ENCODE results near the gene OBP2B. TPM values are rescaled to one million over a fixed set of nuclear protein-coding genes. Genes with fewer than 3 reads are reported as not detected.

The OBP2B gene
- total and polyA plus RNA-seq, 7 donors: not detected

DNA sequence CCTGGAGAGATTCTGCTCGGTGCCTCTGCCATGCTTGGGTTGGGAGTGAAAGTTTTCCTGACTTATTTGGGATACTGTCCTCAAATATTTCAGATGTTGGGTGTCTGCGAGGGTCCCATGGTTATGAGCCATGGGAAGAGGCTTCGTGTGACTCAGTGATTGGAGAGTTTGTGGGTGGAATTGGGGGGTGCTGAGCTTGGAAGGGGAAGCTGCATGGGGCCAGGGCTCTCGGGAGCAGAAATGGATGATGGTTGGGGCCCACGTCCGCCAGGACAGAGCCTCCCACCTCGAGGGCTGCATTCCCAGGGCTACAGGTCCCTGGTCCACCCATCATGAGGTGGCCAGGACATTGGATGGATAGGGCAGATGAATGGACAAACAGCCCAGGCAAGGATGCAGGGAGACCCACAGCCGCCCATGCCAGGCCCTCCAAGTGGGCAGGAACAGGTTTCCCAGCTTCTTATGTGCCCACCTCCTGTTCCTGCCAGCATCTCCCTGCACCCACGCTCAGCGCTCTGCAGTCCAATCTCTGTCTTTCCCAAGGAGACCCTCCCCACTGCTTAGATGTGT is 5.5 kb downstream of the OBP2B start:
- H3K27ac ChIP-seq: no peak overlapping the region
- H3K4me3 ChIP-seq: no peak overlapping the region
- no peak for DNase-seq
- intact Hi-C loops (cut with DNase I): no loop called here
- WGBS, 2 donors: 79 to 81% methylated on average over 10 of the region's 10 CpGs
- no peaks in the 10 kb centered on the region for H3K9me3 ChIP-seq
- H3K36me3 ChIP-seq: no peaks in the 10 kb centered on the region
- H3K27me3 ChIP-seq: peaks cover 0 to 33% (median 0%) of the 10 kb centered on the region in 3 donors
- H3K4me1 ChIP-seq: no peaks in the 10 kb centered on the region
- TF ChIP-seq, protein P1, sequence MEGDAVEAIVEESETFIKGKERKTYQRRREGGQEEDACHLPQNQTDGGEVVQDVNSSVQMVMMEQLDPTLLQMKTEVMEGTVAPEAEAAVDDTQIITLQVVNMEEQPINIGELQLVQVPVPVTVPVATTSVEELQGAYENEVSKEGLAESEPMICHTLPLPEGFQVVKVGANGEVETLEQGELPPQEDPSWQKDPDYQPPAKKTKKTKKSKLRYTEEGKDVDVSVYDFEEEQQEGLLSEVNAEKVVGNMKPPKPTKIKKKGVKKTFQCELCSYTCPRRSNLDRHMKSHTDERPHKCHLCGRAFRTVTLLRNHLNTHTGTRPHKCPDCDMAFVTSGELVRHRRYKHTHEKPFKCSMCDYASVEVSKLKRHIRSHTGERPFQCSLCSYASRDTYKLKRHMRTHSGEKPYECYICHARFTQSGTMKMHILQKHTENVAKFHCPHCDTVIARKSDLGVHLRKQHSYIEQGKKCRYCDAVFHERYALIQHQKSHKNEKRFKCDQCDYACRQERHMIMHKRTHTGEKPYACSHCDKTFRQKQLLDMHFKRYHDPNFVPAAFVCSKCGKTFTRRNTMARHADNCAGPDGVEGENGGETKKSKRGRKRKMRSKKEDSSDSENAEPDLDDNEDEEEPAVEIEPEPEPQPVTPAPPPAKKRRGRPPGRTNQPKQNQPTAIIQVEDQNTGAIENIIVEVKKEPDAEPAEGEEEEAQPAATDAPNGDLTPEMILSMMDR (IDR thresholded peaks at IDR 0.05): no peak
- TF ChIP-seq EP300 (IDR thresholded peaks at IDR 0.05): no peak
- no peak for TF ChIP-seq POLR2AphosphoS5 (IDR thresholded peaks at IDR 0.05)
- TF ChIP-seq POLR2A (IDR thresholded peaks at IDR 0.05): no peak

DNA sequence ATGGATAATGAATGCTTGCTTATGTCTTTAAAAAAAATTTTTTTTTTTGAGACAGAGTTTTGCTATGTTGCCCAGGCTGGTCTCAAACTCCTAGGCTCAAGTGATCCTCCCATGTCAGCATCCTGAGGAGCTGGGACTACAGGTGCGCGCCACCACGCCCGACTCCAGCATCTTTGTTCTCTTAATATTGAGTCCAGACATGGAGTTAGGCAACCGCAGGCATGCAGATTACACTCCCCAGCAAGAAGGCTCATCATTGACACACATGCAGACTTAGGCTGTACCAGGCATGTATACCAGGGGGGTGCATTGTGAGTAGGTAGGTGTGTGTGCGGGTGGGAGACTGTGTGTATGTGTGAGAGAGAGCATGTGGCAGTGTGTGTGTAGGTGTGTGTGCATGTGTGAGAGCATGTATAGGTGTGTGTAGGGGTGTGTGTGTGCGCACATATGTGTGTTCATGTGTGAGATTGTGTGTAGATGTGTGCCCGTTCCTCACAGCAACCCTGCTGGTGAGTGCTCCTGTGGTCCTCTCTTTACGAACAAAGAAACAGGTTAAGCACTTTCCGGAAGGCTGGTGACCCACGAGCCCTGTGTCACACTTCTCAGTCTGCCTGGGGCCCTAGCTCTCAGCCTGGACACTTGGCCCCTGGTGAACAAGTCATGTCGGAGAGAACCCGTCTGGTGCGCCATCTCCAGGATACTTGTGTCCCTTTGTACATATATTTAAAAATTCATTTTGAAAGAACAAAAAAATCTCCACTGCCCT is 6.2 kb downstream of the OBP2B start:
- DNase-seq: no peak
- H3K27me3 ChIP-seq: peaks cover 0 to 33% (median 0%) of the 10 kb centered on the region in 3 donors
- no peak overlapping the region for H3K4me3 ChIP-seq
- H3K27ac ChIP-seq: no peak overlapping the region
- H3K4me1 ChIP-seq: no peaks in the 10 kb centered on the region
- TF ChIP-seq EP300 (IDR thresholded peaks at IDR 0.05): no peak
- no peak for TF ChIP-seq POLR2AphosphoS5 (IDR thresholded peaks at IDR 0.05)
- TF ChIP-seq, protein P1 (IDR thresholded peaks at IDR 0.05): no peak
- TF ChIP-seq POLR2A (IDR thresholded peaks at IDR 0.05): no peak
- no peaks in the 10 kb centered on the region for H3K9me3 ChIP-seq
- no peaks in the 10 kb centered on the region for H3K36me3 ChIP-seq
- intact Hi-C loops (cut with DNase I): no loop called here
- WGBS, 2 donors: 91 to 92% methylated on average over 14 of the region's 14 CpGs

DNA sequence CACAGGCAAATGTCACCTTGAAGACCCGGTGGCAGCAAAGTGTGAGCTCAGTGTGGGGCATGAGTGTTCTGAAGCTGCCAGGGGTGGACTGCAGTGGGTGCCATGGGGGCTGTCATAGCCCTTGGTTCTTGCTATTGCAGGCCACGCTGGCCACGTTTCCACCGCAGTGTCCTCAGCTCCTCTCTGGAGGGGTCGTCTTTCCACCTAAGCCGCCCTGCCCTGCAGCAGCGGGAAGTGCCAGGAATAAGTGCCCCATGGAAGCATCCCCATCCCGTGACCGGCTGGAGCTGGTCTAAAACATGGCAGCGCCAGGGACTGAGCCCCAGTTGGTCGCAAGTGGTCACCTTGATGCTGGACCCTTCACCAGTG is 6.9 kb downstream of the OBP2B start:
- peaks cover 0 to 29% (median 0%) of the 10 kb centered on the region in 3 donors for H3K27me3 ChIP-seq
- TF ChIP-seq EP300 (IDR thresholded peaks at IDR 0.05) (no peak), POLR2A (IDR thresholded peaks at IDR 0.05) (no peak), POLR2AphosphoS5 (IDR thresholded peaks at IDR 0.05) (no peak)
- TF ChIP-seq, protein P1 (IDR thresholded peaks at IDR 0.05): no peak
- H3K9me3 ChIP-seq: no peaks in the 10 kb centered on the region
- intact Hi-C loops (cut with DNase I): no loop called here
- DNase-seq: no peak
- H3K27ac ChIP-seq: no peak overlapping the region
- 80 to 88% methylated on average over 11 of the region's 11 CpGs for WGBS, 2 donors
- no peaks in the 10 kb centered on the region for H3K36me3 ChIP-seq
- H3K4me1 ChIP-seq: no peaks in the 10 kb centered on the region
- no peak overlapping the region for H3K4me3 ChIP-seq

DNA sequence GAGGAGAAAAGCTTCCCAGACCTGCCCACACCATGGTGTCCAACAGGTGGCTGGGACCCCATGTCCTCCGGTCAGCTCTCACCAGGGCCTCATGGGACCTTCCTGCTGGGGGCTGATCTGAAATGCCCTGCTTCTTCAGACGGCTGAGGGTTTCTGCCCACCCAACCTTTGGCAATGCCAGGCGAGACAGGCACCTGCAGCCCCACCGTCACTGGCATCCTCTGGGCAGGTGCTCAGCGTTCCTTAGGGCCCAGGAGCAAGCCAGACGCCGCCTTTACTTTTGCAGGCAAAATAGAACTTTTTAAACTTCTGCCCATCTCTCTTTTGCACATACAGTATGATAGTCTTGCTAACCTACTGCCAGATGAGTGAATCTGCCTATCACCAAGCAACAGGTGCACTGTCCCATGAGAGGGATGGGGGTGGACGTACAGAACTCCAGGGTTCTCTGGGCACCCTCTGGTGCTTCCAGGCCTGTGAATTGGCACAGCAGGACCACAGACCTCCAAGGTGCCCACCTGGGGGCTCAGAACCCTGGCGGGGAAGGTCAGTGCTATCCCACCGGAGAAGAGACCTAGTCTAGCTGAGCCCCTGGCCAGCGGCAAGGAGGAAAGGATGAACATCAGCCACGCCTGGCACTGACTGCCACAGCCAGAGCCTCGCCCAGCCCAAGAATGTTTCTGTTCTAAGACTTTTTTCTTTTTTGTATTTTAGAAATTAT is 7.5 kb downstream of the OBP2B start:
- no peak for DNase-seq

More for the DNA sequence above, 7.5 kb downstream of the OBP2B start:
- H3K36me3 ChIP-seq: no peaks in the 10 kb centered on the region
- H3K27ac ChIP-seq: no peak overlapping the region
- H3K27me3 ChIP-seq: peaks cover 0 to 26% (median 0%) of the 10 kb centered on the region in 3 donors
- TF ChIP-seq POLR2AphosphoS5 (IDR thresholded peaks at IDR 0.05) (no peak), EP300 (IDR thresholded peaks at IDR 0.05) (no peak), POLR2A (IDR thresholded peaks at IDR 0.05) (no peak)
- TF ChIP-seq, protein P1 (IDR thresholded peaks at IDR 0.05): no peak
- H3K4me1 ChIP-seq: no peaks in the 10 kb centered on the region
- H3K9me3 ChIP-seq: no peaks in the 10 kb centered on the region
- intact Hi-C loops (cut with DNase I): no loop called here
- 70 to 79% methylated on average over 13 of the region's 13 CpGs for WGBS, 2 donors
- no peak overlapping the region for H3K4me3 ChIP-seq

Data from sigmoid colon (tissue), 7 donors.